SH-SY5Y (cell line): ENCODE data around the gene ENOX1.

Experiments used
- GATA2 ChIP-seq: IDR thresholded peaks from 2 replicates; pipeline ENCODE4 v1.6.1; 2011; ENCODE audit warnings: mild to moderate bottlenecking, low read depth, low read length
- GATA3 ChIP-seq: IDR thresholded peaks from 2 replicates; pipeline ENCODE4 v1.6.1; 2011; ENCODE audit warnings: low read depth, mild to moderate bottlenecking, low read length, moderate library complexity

DNA sequence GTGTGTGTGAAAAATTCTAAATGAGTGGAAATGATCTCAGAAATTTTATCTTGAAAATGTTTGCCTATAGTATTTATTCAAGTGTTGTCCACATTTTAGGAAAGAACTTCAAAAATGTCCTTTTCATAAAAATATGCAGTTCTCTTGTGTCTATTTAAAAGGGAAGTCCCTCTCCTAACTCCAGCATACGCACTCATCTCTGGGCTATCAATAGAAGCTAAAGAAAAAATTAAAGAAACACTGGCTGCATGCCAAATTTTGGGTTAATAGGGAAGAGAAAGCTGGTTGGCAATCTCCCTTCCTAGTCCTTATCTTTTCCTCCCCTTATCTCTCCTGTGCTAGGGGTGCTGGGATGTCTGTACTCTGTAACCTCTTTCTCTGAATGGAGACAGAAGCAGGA lies 313.3 kb downstream of the ENOX1 start:
- TF ChIP-seq GATA3, result peak; percentile 78
- peak; percentile 96 for TF ChIP-seq GATA2
